ES-I3 (cell line): ENCODE data around the gene WDR7.

Experiments
- H3K36me3 ChIP-seq: 2 replicates; pipeline ENCODE4 v1.6.1; 2013; ENCODE audit warnings: mild to moderate bottlenecking, low read length, control low read depth, moderate library complexity; ENCODE audit not compliant: insufficient read depth
- H3K4me1 ChIP-seq: 2 replicates; pipeline ENCODE4 v1.6.1; 2013; ENCODE audit warnings: mild to moderate bottlenecking, control low read depth, low read length; ENCODE audit not compliant: insufficient read depth
- H3K9ac ChIP-seq: 2 replicates; pipeline ENCODE4 v1.6.1; 2013; ENCODE audit warnings: low read depth, mild to moderate bottlenecking, low read length, moderate library complexity
- H3K9me3 ChIP-seq: 2 replicates; pipeline ENCODE4 v1.6.1; 2013; ENCODE audit warnings: mild to moderate bottlenecking, low read length, moderate library complexity; ENCODE audit not compliant: control insufficient read depth, insufficient read depth

The WDR7 gene

DNA sequence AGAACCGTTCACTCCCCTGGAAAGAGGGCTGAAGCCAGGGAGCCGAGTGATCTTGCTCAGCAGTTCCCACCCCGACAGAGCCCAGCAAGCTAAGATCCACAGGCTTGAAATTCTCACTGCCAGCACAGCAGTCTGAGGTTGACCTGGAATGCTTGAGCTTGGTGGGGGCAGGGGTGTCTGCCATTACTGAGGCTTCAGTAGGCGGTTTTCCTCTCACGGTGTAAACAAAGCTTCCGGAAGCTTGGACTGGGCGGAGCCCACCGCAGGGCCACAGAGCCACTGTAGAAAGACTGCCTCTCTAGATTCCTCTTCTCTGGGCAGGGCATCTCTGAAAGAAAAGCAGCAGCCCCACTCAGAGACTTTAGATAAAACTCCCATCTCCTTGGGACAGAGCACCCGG, 180.8 kb downstream of the WDR7 start:
- no peak overlapping the region for H3K9ac ChIP-seq
- H3K9me3 ChIP-seq, result no peaks in the 10 kb centered on the region
- H3K36me3 ChIP-seq, result no peaks in the 10 kb centered on the region
- peaks cover 3% of the 10 kb centered on the region; the same call in 1 of the 2 replicates for H3K4me1 ChIP-seq

DNA sequence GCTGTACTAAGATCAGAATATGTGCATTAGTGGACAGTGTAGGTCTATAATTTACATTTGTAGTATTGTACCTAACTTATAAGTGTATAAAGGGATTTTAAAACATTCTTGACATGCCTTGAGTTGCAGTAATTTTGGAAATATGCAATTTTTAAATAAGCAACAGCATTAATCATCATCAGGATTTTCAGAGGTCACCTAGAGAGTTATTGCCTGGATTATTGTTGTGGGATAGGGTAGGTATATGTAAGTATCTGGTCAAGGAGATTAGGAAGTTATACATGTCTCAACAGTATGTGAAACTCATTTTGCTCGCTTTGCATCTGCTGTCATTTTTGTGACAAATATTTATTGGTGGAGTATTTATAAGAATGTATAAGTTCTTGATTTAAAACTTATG, 184.2 kb downstream of the WDR7 start:
- peaks cover 3% of the 10 kb centered on the region; the same call in 1 of the 2 replicates for H3K4me1 ChIP-seq
- no peak overlapping the region for H3K9ac ChIP-seq
- H3K9me3 ChIP-seq, result no peaks in the 10 kb centered on the region
- no peaks in the 10 kb centered on the region for H3K36me3 ChIP-seq

DNA sequence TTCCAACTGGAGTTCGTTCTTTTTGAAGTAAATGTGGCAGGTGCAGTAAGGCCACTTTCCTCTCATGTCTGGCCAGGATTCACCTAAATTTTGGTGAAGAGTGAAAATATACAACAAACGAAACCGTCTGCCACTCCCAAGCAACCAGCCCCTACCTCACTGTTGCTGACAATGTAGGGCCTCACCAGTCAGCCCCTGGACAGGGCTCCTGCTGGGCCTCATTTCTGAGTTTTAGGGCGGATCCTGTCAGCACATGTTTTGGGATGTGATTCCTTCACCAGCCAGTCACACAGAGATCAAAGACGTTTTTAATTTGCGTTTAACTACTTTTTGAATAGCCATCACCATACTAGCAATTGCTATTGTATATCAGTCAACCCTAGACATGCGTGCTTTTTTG, 185.0 kb downstream of the WDR7 start:
- no peaks in the 10 kb centered on the region for H3K9me3 ChIP-seq
- H3K9ac ChIP-seq, result no peak overlapping the region
- H3K4me1 ChIP-seq, result peaks cover 3% of the 10 kb centered on the region; the same call in 1 of the 2 replicates
- H3K36me3 ChIP-seq, result no peaks in the 10 kb centered on the region

DNA sequence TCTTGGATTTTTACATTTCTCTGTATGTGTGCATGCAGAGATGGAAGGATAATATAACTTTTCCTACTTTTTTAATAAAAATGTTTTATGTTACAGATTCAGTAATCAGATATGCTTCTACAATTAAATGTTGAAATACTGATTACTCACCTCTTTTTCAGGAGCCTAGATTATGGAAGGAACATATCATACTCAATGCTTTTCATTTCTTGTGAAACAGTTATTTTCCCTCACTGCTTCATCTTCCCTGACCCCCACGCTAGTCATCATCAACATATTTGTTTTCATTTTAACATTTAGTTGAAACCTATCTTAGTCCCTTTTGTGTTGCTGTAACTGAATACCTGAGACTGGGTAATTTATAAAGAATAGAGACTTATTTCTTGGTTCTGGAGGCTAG, 190.7 kb downstream of the WDR7 start:
- Histone ChIP-seq H3K9me3 (0 out of 2 replicates have a peak, but pooled peaks cover 2% of the 10 kb centered on the region), H3K36me3 (no peaks in the 10 kb centered on the region), H3K4me1 (no peaks in the 10 kb centered on the region), H3K9ac (no peak overlapping the region)

DNA sequence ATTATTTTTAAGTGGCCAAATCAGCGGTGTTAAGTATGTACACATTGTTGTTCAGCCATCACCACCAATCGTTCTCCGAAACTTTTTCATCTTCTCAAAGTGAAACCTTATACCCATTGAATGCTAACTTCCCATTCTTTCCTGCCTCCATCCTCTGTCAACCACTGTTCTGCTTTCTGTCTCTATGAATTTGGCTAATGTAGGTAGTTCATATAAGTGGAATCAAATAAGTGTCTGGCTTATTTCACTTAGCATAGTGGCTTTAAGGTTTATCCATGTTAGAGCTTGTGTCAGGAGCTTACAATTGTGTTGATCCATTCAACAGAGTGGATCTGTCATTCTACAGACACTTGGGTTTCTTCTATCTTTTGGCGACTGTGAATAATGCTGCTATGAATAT, 192.1 kb downstream of the WDR7 start:
- H3K36me3 ChIP-seq, result no peaks in the 10 kb centered on the region
- H3K9ac ChIP-seq, result no peak overlapping the region
- H3K4me1 ChIP-seq, result no peaks in the 10 kb centered on the region
- H3K9me3 ChIP-seq, result peaks cover 5% of the 10 kb centered on the region; the same call in 1 of the 2 replicates

DNA sequence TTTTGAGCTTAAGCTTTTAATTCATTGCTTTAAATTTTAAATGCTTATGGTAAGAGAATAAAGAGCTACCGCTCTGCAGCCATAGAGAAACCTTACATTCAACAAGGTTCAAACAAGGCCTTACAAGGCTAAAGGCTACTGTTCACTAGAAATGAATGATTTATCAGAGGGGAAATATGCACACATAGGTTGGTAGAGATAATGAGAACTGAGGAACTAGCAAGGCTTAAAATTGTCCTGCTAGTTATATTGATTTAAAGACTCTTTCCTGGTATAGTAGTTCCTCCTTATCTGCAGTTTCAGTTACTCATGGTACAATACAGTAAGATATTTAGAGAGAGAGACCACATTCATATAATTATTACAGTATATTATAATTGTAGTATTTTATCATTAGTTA, 193.4 kb downstream of the WDR7 start:
- Histone ChIP-seq H3K9ac (no peak overlapping the region), H3K9me3 (peaks cover 5% of the 10 kb centered on the region; the same call in 1 of the 2 replicates), H3K4me1 (no peaks in the 10 kb centered on the region), H3K36me3 (no peaks in the 10 kb centered on the region)

DNA sequence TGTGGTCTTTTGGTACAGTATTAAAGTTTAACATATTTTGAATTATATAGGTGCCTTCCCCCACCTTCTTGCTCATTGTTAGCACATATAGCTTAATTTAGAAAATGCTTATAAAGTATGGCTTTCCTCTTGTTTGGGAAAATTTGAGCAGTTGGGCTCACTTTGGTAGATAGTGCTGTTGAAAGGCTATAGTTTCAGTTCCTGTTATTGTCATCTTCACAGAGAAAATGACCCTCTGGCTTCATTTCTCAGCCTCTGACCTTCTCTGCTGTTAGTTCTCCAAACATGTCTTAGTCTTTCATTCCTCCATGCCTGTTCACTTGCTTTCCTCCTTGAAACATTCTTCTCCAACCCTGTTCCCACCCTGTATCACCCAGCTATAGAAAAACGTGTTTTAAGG, 200.6 kb downstream of the WDR7 start:
- Histone ChIP-seq H3K4me1 (no peaks in the 10 kb centered on the region), H3K9ac (no peak overlapping the region), H3K36me3 (no peaks in the 10 kb centered on the region), H3K9me3 (peaks cover 4% of the 10 kb centered on the region; the same call in 1 of the 2 replicates)

DNA sequence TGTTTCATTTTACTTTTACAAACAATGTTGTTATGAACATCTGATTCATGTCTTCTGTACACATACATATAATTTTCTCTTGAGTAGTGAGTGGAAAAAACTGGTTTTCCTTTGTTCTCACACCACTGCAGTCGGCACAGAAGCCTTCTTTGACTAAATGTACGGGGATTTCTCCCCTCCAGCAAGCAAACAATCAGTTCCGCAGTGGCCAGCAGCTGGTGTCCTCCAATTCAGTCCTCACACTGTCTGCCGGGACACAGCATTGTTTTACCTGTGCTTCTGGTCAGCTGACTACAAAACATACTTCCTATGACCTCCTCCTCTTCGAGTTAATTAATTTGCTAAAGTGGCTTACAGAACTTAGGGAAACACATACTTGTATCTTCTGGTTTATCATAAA, 202.8 kb downstream of the WDR7 start:
- no peak overlapping the region for H3K9ac ChIP-seq
- H3K4me1 ChIP-seq, result no peaks in the 10 kb centered on the region
- H3K36me3 ChIP-seq, result no peaks in the 10 kb centered on the region
- H3K9me3 ChIP-seq, result no peaks in the 10 kb centered on the region

DNA sequence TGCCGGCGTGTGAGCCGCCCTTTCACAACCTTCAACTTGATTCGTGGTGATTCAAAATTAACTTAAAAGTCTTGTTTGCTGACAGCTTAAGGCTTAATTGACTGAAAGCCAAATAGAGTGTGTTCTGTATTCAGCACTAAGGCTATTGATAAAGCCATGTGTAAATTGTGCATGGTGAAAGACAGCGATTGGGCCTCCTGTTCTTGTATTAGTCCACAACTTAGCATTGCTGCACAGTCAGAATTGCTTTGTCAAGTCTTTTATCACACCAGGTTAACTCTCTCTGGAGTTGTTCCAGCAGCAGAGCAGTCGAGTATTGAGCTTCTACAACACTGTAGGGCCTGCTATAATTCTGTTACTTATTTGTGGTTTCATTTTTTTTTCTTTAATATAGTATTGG, 210.1 kb downstream of the WDR7 start:
- H3K9me3 ChIP-seq, result no peaks in the 10 kb centered on the region
- no peak overlapping the region for H3K9ac ChIP-seq
- no peaks in the 10 kb centered on the region for H3K4me1 ChIP-seq
- H3K36me3 ChIP-seq, result no peaks in the 10 kb centered on the region

DNA sequence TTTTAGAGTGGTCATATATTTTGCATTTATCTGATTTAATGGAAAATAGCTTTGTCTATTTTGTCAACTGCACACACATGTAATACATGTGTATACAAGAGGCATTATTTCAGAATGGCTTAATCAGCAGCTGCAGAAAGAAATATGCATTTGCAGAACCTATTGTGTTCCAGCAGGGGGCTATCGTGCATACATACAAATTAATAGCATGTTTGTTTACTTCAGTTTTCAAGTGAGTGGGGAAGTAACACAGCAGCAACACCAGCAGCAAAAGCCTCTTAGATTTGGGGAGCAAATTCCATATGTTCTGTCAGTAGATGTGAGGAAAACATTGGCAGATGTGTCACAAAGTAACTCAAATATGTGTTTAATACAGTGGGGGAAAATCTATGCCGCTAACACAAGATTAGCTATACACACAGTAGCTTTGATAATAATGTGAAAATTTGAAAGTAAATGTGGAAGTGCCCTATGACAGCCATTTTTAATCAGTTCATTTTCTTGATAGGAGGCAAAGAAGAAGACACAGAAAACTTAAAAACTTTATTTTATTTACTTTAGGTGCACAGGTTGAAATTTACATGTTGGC, 218.1 kb downstream of the WDR7 start:
- Histone ChIP-seq H3K9ac (no peak overlapping the region), H3K4me1 (peaks cover 12% of the 10 kb centered on the region; the same call in 1 of the 2 replicates), H3K36me3 (no peaks in the 10 kb centered on the region), H3K9me3 (no peaks in the 10 kb centered on the region)

DNA sequence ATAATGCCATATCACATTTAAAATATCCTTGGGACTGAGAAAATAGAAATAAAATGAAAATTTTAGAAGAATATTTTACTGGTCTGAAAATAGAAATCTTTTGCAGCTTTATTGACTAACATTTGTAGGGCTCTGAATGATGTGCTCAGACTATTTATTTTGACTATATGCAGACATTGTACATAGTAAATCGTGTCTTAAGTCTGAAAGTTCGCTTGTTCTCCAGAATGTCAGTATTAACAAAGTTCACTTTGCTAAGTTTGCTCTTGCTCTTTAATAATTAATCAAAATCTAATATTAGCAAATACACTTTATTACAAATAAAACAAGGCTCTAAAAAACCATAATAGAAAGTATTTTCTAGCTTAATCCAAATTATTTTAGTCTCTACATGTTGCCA, 219.8 kb downstream of the WDR7 start:
- H3K4me1 ChIP-seq, result peaks cover 24% of the 10 kb centered on the region; the same call in 1 of the 2 replicates
- H3K9me3 ChIP-seq, result no peaks in the 10 kb centered on the region
- H3K9ac ChIP-seq, result no peak overlapping the region
- H3K36me3 ChIP-seq, result no peaks in the 10 kb centered on the region

DNA sequence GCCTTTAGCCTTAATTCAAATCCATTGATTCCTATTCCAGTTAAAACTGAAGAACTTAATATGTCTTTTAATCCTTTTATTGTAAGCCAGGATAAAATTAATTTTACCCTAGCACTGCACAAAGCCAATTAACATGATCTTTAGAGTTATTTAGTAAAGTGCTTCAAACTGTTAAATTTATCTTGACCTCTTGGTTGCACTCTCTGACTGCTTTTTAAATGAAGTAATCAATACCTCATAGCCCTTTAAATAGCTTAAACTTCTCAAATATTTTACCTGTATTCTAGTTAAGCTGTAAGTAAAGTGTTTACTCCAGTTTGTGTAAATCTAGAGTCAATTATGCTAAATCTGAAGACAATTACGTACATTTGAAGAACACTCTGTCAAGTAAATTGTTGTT, 221.0 kb downstream of the WDR7 start:
- peaks cover 24% of the 10 kb centered on the region; the same call in 1 of the 2 replicates for H3K4me1 ChIP-seq
- no peaks in the 10 kb centered on the region for H3K9me3 ChIP-seq
- no peak overlapping the region for H3K9ac ChIP-seq
- no peaks in the 10 kb centered on the region for H3K36me3 ChIP-seq

DNA sequence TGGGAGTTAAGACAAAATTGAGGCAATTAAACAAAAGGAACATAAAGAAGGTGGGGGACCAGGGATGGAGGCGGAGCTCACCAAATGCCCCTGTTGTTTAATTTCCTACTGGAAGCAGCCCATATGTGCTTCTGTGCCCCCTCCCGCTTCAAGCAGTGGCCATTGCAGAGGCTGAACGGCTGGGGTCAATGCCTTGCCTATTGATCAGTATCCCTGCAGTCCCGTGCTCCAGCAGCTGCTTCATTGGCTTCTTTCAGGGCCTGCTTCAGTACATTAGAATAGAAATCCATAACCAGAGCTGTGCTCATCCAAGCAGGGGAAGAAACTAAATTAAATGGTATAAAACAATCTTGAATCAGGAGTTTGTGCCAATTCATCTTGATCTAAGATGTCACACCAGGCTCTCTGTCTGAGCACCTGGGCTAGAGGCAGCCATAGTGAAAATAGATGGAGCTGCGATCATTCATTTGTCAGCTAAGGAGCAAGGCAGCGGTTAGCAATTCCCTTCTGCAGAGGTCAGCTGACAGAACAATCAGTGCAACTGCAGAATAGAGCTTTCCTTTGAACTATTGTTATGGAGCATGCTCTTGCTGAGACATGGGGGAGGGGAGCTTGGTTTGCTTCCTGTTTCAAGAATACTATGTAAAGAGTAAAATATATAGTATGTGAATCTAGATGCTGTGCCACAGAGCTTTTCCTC, 222.4 kb downstream of the WDR7 start:
- Histone ChIP-seq H3K9me3 (no peaks in the 10 kb centered on the region), H3K4me1 (peaks cover 24% of the 10 kb centered on the region; the same call in 1 of the 2 replicates), H3K36me3 (no peaks in the 10 kb centered on the region), H3K9ac (peak overlapping the region; percentile 2)

DNA sequence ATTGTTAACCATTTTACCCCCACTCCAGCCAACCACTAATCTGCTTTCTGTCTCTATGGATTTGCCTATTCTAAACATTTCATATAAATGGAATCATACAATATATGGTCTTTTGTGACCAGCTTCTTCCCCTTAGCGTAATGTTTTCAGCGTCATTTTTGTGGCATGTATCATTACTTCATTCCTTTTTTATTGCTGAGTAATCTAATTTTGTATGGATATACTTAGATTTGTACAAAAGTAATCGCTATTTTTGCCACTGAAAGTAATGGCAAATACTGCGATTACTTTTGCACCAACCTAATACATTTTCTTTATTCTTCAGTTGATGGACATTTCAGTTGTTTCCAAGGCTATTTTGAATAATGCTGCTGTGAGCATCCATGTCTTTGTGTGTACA, 227.6 kb downstream of the WDR7 start:
- no peak overlapping the region for H3K9ac ChIP-seq
- peaks cover 12% of the 10 kb centered on the region for H3K4me1 ChIP-seq
- H3K36me3 ChIP-seq, result no peaks in the 10 kb centered on the region
- H3K9me3 ChIP-seq, result no peaks in the 10 kb centered on the region; the same call in 1 of the 2 replicates

DNA sequence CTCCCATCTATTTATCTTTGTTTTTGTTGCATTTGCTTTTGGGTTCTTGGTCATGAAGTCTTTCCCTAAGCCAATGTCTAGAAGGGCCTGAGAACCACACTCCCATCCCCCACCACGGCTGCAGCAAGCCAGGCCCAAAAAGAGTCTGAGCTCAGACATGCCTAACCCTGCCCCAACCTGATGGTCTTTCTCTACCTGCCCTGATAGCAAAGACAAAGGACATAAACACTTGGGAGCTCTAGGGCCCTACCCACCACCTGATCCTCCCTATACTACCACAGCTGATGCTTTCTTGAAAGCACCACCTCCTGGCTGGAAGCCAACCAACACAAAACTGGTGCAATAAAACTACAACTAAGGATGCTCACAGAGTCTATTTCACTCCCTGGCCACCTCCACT, 233.4 kb downstream of the WDR7 start:
- Histone ChIP-seq H3K9ac (no peak overlapping the region), H3K9me3 (no peaks in the 10 kb centered on the region; the same call in 1 of the 2 replicates), H3K36me3 (no peaks in the 10 kb centered on the region), H3K4me1 (peaks cover 2% of the 10 kb centered on the region)
